H9 (cell line): Measurements from ENCODE around the gene EXOG. TPM values are rescaled to one million over a fixed set of nuclear protein-coding genes. Genes with fewer than 3 reads are reported as not detected.

Source experiments
- DNase-seq: peaks from one replicate; pipeline ENCODE4 v3.0.0-alpha.2; 2017
- H2AFZ ChIP-seq: one replicate; pipeline ENCODE4 v1.6.1; 2013; ENCODE audit warnings: mild to moderate bottlenecking, low read length, control low read depth, moderate library complexity
- H2AK5ac ChIP-seq: 2 replicates; pipeline ENCODE4 v1.6.1; 2013; ENCODE audit warnings: low read length, control low read depth, mixed read lengths; ENCODE audit not compliant: insufficient read length
- H2BK120ac ChIP-seq: one replicate; pipeline ENCODE4 v1.6.1; 2013; ENCODE audit warnings: low read depth, mild to moderate bottlenecking, low read length, control low read depth, inconsistent platforms; ENCODE audit not compliant: poor library complexity, severe bottlenecking
- H2BK12ac ChIP-seq: 2 replicates; pipeline ENCODE4 v1.6.1; 2013; ENCODE audit warnings: low read length, control low read depth, mixed read lengths, low read depth; ENCODE audit not compliant: insufficient read length
- H2BK15ac ChIP-seq: 2 replicates; pipeline ENCODE4 v1.6.1; 2013; ENCODE audit warnings: low read depth, low read length, control low read depth
- H2BK20ac ChIP-seq: one replicate; pipeline ENCODE4 v1.6.1; 2013; ENCODE audit warnings: low read depth, mild to moderate bottlenecking, low read length, control low read depth, inconsistent platforms; ENCODE audit not compliant: poor library complexity, severe bottlenecking
- H2BK5ac ChIP-seq: 2 replicates; pipeline ENCODE4 v1.6.1; 2013; ENCODE audit warnings: low read length, control low read depth, mixed read lengths; ENCODE audit not compliant: insufficient read length
- H3K14ac ChIP-seq: 2 replicates; pipeline ENCODE4 v1.6.1; 2013; ENCODE audit warnings: low read length, control low read depth; ENCODE audit not compliant: insufficient read depth
- H3K18ac ChIP-seq: 2 replicates; pipeline ENCODE4 v1.6.1; 2013; ENCODE audit warnings: low read depth, mild to moderate bottlenecking, mixed read lengths, low read length, control low read depth; ENCODE audit not compliant: insufficient read length
- H3K23ac ChIP-seq: 2 replicates; pipeline ENCODE4 v1.6.1; 2013; ENCODE audit warnings: low read length, control low read depth, mixed read lengths, low read depth; ENCODE audit not compliant: insufficient read length
- H3K23me2 ChIP-seq: 2 replicates; pipeline ENCODE4 v1.6.1; 2013; ENCODE audit warnings: low read depth, mild to moderate bottlenecking, mixed read lengths, low read length, control low read depth; ENCODE audit not compliant: insufficient read length, poor library complexity, severe bottlenecking
- H3K27ac ChIP-seq: 2 replicates; pipeline ENCODE4 v1.5.1; 2013; ENCODE audit warnings: low read length, control low read depth, mixed read lengths, low read depth; ENCODE audit not compliant: insufficient read length
- H3K27me3 ChIP-seq: 2 replicates; pipeline ENCODE4 v1.6.1; 2013; ENCODE audit warnings: low read length, control low read depth, inconsistent platforms; ENCODE audit not compliant: insufficient read depth
- H3K4ac ChIP-seq: 2 replicates; pipeline ENCODE4 v1.6.1; 2013; ENCODE audit warnings: low read depth, mild to moderate bottlenecking, control low read depth, inconsistent platforms, low read length, moderate library complexity
- H3K4me1 ChIP-seq: 2 replicates; pipeline ENCODE4 v1.6.1; 2013; ENCODE audit warnings: low read length, control low read depth, inconsistent platforms; ENCODE audit not compliant: insufficient read depth
- H3K4me2 ChIP-seq: 2 replicates; pipeline ENCODE4 v1.6.1; 2013; ENCODE audit warnings: low read length, control low read depth, mixed read lengths; ENCODE audit not compliant: insufficient read length, insufficient read depth
- H3K56ac ChIP-seq: 2 replicates; pipeline ENCODE4 v1.6.1; 2013; ENCODE audit warnings: low read depth, mild to moderate bottlenecking, mixed read lengths, low read length, control low read depth; ENCODE audit not compliant: insufficient read length
- H3K79me1 ChIP-seq: 2 replicates; pipeline ENCODE4 v1.6.1; 2013; ENCODE audit warnings: low read depth, mild to moderate bottlenecking, moderate library complexity, low read length, control low read depth, inconsistent platforms; ENCODE audit not compliant: insufficient read depth, poor library complexity, severe bottlenecking
- H3K79me2 ChIP-seq: 2 replicates; pipeline ENCODE4 v1.6.1; 2013; ENCODE audit warnings: low read length, control low read depth, inconsistent platforms; ENCODE audit not compliant: insufficient read depth
- H3K9ac ChIP-seq: 2 replicates; pipeline ENCODE4 v1.6.1; 2013; ENCODE audit warnings: low read length, control low read depth, mixed read lengths; ENCODE audit not compliant: insufficient read length; ENCODE audit errors: extremely low read depth
- H3K9me3 ChIP-seq: one replicate; pipeline ENCODE4 v1.6.1; 2013; ENCODE audit warnings: low read depth, low read length, inconsistent platforms; ENCODE audit not compliant: control insufficient read depth
- H3T11ph ChIP-seq: one replicate; pipeline ENCODE4 v1.6.1; 2013; ENCODE audit warnings: mild to moderate bottlenecking, low read length, control low read depth, inconsistent platforms
- H4K20me1 ChIP-seq: one replicate; pipeline ENCODE4 v1.6.1; 2013; ENCODE audit not compliant: control insufficient read depth, insufficient read length, insufficient read depth
- H4K5ac ChIP-seq: 2 replicates; pipeline ENCODE4 v1.6.1; 2013; ENCODE audit warnings: low read depth, mild to moderate bottlenecking, mixed read lengths, low read length, control low read depth; ENCODE audit not compliant: insufficient read length
- H4K8ac ChIP-seq: replicated peaks from 2 replicates; pipeline ENCODE4 v1.6.1; 2013; ENCODE audit warnings: low read length, control low read depth, mixed read lengths, low read depth; ENCODE audit not compliant: insufficient read length
- H4K91ac ChIP-seq: 2 replicates; pipeline ENCODE4 v1.6.1; 2013; ENCODE audit warnings: low read depth, mild to moderate bottlenecking, moderate library complexity, mixed read lengths, low read length, control low read depth; ENCODE audit not compliant: insufficient read length
- H3K27ac Mint-ChIP-seq, 3 experiments: 2 replicates in 2 of 3; 3 replicates in 1 of 3; pipeline ENCODE4 v1.8.0; 2020 to 2021; ENCODE audit warnings: mixed read lengths in 3 of 3, mild to moderate bottlenecking in 1 of 3, moderate library complexity in 1 of 3
- H3K27me3 Mint-ChIP-seq: 2 replicates; pipeline ENCODE4 v1.8.0; 2021; ENCODE audit warnings: low read depth, mild to moderate bottlenecking, moderate library complexity, mixed read lengths
- H3K36me3 Mint-ChIP-seq, 3 experiments: 2 replicates in 2 of 3; 3 replicates in 1 of 3; pipeline ENCODE4 v1.8.0; 2020 to 2021; ENCODE audit warnings: low read depth in 3 of 3, mixed read lengths in 3 of 3; ENCODE audit not compliant: insufficient read depth in 1 of 3
- H3K4me1 Mint-ChIP-seq, 2 experiments: 2 replicates each; pipeline ENCODE4 v1.8.0; 2020; ENCODE audit warnings: mixed read lengths in 2 of 2
- H3K4me3 Mint-ChIP-seq, 2 experiments: 2 replicates in 1 of 2; 3 replicates in 1 of 2; pipeline ENCODE4 v1.8.0; 2020 to 2021; ENCODE audit warnings: mild to moderate bottlenecking in 2 of 2, mixed read lengths in 2 of 2, moderate library complexity in 1 of 2
- H3K9me3 Mint-ChIP-seq, 2 experiments: 2 replicates in 1 of 2; 3 replicates in 1 of 2; pipeline ENCODE4 v1.8.0; 2020; ENCODE audit warnings: mild to moderate bottlenecking in 2 of 2, mixed read lengths in 2 of 2, moderate library complexity in 1 of 2
- WGBS: extraction: QIAGEN DNeasy Blood & Tissue Kit; methylation state at CpG from one replicate; pipeline ENCODE4 v1.1.7; 2013; ENCODE audit warnings: missing lambda C conversion rate, low lambda C conversion rate, mixed read lengths; ENCODE audit not compliant: insufficient read length; ENCODE audit errors: extremely low coverage; 5-methylcytosine and 5-hydroxymethylcytosine counted together
- total RNA-seq: library from RNA; stranded (reverse); gene quantifications from 2 replicates; pipeline ENCODE4 v1.2.1, GENCODE V29; 2021
- TF ChIP-seq, protein P1 (sequence below): fragments of 200-600 bp; sonication (generic); conservative IDR thresholded peaks from 3 replicates; pipeline ENCODE4 v1.8.0; 2021; ENCODE audit warnings: antibody characterized with exemption, mild to moderate bottlenecking

The EXOG gene
- total RNA-seq, 1 experiment from 2014 or later: 14.1 TPM

- WGBS: no CpG with 5 or more reads among the region's 4 CpGs
- Histone ChIP-seq H3K79me1 (no peaks in the 10 kb centered on the region), H3K9me3 (no peaks in the 10 kb centered on the region), H3K18ac (no peak overlapping the region), H3K4ac (no peak overlapping the region), H3T11ph (no peak overlapping the region), H3K56ac (no peak overlapping the region), H3K4me1 (no peaks in the 10 kb centered on the region), H2AK5ac (no peak overlapping the region), H2BK5ac (no peak overlapping the region), H2BK120ac (no peak overlapping the region), H3K23me2 (no peaks in the 10 kb centered on the region), H4K5ac (no peak overlapping the region), H2BK20ac (no peak overlapping the region), H4K8ac (no peak overlapping the region), H3K14ac (no peak overlapping the region), H2BK12ac (no peak overlapping the region), H4K91ac (no peak overlapping the region), H3K79me2 (no peaks in the 10 kb centered on the region), H3K27ac (no peak overlapping the region), H2BK15ac (no peak overlapping the region), H3K23ac (no peak overlapping the region), H3K4me2 (no peak overlapping the region), H3K27me3 (no peaks in the 10 kb centered on the region), H3K9ac (no peak overlapping the region), H2AFZ (no peak overlapping the region), H4K20me1 (no peaks in the 10 kb centered on the region)
- Mint-ChIP-seq H3K4me3 (no peak overlapping the region), H3K27ac (no peak overlapping the region), H3K4me1 (no peaks in the 10 kb centered on the region), H3K9me3 (peaks cover 3 to 6% of the 10 kb centered on the region in 2 experiments; a peak in 2 of 5 replicates), H3K27me3 (peaks cover 9% of the 10 kb centered on the region), H3K36me3 (peaks cover 5 to 28% (median 26%) of the 10 kb centered on the region in 3 experiments)
- peak; percentile 4 for DNase-seq
- TF ChIP-seq, protein P1, sequence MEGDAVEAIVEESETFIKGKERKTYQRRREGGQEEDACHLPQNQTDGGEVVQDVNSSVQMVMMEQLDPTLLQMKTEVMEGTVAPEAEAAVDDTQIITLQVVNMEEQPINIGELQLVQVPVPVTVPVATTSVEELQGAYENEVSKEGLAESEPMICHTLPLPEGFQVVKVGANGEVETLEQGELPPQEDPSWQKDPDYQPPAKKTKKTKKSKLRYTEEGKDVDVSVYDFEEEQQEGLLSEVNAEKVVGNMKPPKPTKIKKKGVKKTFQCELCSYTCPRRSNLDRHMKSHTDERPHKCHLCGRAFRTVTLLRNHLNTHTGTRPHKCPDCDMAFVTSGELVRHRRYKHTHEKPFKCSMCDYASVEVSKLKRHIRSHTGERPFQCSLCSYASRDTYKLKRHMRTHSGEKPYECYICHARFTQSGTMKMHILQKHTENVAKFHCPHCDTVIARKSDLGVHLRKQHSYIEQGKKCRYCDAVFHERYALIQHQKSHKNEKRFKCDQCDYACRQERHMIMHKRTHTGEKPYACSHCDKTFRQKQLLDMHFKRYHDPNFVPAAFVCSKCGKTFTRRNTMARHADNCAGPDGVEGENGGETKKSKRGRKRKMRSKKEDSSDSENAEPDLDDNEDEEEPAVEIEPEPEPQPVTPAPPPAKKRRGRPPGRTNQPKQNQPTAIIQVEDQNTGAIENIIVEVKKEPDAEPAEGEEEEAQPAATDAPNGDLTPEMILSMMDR: no peak
Measured at GRCh38 chr3:38556640-38557358, 60.7 kb downstream of the EXOG start.
